ENCODE measurements around the gene COX7A2L. TPM values are rescaled to one million over a fixed set of nuclear protein-coding genes. Genes with fewer than 3 reads are reported as not detected.

The COX7A2L gene
- total and polyA plus RNA-seq, 9 of the 15 experiments (the other 6 are each of a cell fraction or from before 2014, with no cell fraction given): 118 to 481 (median 163) TPM

DNA sequence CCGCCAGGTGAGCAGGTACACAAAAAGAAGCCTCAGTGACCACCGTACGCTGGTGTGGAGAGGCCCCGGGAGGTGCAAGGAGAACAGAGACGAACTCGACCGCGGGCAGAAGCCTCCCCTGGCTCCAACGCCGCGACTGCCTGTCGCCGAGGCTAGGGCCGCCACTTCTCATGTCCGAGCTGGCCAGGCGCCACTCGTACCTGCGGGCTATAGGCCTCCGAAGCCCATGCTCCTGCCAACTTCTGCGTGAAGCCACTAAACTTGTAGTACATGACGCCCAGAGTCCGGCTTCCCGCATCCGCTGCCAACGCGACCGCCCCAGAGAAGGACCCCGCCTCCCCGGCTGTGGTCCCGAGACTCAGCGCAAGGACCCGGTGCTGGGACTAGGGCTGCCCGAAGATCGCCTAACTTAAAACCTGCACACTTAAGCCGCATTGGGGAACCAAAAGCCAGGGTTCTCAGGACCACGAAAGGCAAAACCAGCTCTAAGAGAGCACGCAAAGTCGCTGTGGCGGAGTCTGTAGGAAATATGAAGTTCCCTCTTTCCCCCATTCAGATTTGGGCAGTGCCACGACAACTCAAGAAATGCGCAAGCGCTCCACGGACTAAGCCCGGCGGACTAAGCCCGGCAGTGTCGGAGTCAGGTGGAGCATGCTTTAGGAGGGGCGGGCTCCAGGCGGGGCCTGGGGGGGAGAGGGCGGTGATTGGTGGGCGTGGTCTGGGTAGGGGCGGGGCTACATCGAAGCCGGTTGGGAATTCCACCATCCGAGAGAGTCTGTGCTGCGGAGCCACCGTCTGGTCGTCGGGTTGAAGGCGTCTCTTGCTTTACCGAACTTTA, at the start of gene COX7A2L (continued):
- TF ChIP-seq L3MBTL2 (IDR thresholded peaks at IDR 0.05) (peak; percentile 27), TEAD1 (CRISPR knock-in tag; IDR thresholded peaks at IDR 0.05) (peak in 1 of 2 experiments; percentile 62; a peak in 2 of 4 replicates), POLR2AphosphoS2 (IDR thresholded peaks at IDR 0.05; ENCODE audit: low read length) (no peak), NFE2 (IDR thresholded peaks at IDR 0.05; ENCODE audit: low read depth) (peak; percentile 97), EP400 (IDR thresholded peaks at IDR 0.05) (peak; percentile 88), KLF13 (tag; IDR thresholded peaks at IDR 0.05; ENCODE audit: borderline replicate concordance, low read depth) (peak; percentile 32; the same call in 1 of the 2 replicates), CBFB (CRISPR knock-in tag; IDR thresholded peaks at IDR 0.05) (peak; percentile 83; the same call in 1 of the 2 replicates), TAF1 (IDR thresholded peaks at IDR 0.05; ENCODE audit: control insufficient read depth, extremely low read depth, insufficient read depth, low read length, severe bottlenecking) (peak; percentile 70), POLR2AphosphoS5 (IDR thresholded peaks at IDR 0.05; ENCODE audit: control insufficient read depth, insufficient read depth, low read depth, low read length) (peak; percentile 84), NEUROD1 (IDR thresholded peaks at IDR 0.05; ENCODE audit: borderline replicate concordance, low read depth, low read length, partially characterized antibody) (peak; percentile 49), RHOXF2B (CRISPR knock-in tag; conservative IDR thresholded peaks at IDR 0.05) (no peak), GABPA (tag; conservative IDR thresholded peaks at IDR 0.05; ENCODE audit: low read depth) (0 out of 2 replicates have a peak, but pooled peaks have one; percentile 29), HCFC1 (IDR thresholded peaks at IDR 0.05; ENCODE audit: low read depth, low read length) (peak; percentile 73), CBX8 (IDR thresholded peaks at IDR 0.05; ENCODE audit: borderline replicate concordance, extremely low read depth, low read depth, low read length, poor library complexity, severe bottlenecking) (no peak), HNRNPLL (IDR thresholded peaks at IDR 0.05; ENCODE audit: low read depth, low read length, poor library complexity, severe bottlenecking) (peak; percentile 71), MTF1 (CRISPR knock-in tag; IDR thresholded peaks at IDR 0.05; ENCODE audit: borderline replicate concordance) (no peak), IRF1 (CRISPR knock-in tag; IDR thresholded peaks at IDR 0.05; ENCODE audit: borderline replicate concordance) (no peak), ESRRA (IDR thresholded peaks at IDR 0.05; ENCODE audit: borderline replicate concordance, low read depth) (peak; percentile 49), FOXK2 (conservative IDR thresholded peaks at IDR 0.05 in 1 of 2, IDR thresholded peaks at IDR 0.05 in 1 of 2; ENCODE audit: low read depth in 2 of 2) (peak in 1 of 2 experiments; percentile 40; a peak in 2 of 4 replicates), LCOR (CRISPR knock-in tag; IDR thresholded peaks at IDR 0.05) (peak; percentile 60; the same call in 1 of the 2 replicates), NFIC (IDR thresholded peaks at IDR 0.05) (peak; percentile 17; the same call in 1 of the 2 replicates), ZBTB7A (IDR thresholded peaks at IDR 0.05; ENCODE audit: borderline replicate concordance, control insufficient read depth, low read depth, low read length) (peak; percentile 41; the same call in 1 of the 2 replicates), SMAD1 (IDR thresholded peaks at IDR 0.05; ENCODE audit: low read depth, low read length, partially characterized antibody) (peak; percentile 52), POLR2A (conservative IDR thresholded peaks at IDR 0.05) (peak; percentile 86), ZFX (CRISPR knock-in tag; IDR thresholded peaks at IDR 0.05) (peak; percentile 63), BRD9 (IDR thresholded peaks at IDR 0.05; ENCODE audit: low read depth, partially characterized antibody) (no peak)
- TF ChIP-seq, protein P1, sequence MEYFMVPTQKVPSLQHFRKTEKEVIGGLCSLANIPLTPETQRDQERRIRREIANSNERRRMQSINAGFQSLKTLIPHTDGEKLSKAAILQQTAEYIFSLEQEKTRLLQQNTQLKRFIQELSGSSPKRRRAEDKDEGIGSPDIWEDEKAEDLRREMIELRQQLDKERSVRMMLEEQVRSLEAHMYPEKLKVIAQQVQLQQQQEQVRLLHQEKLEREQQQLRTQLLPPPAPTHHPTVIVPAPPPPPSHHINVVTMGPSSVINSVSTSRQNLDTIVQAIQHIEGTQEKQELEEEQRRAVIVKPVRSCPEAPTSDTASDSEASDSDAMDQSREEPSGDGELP (CRISPR knock-in tag; IDR thresholded peaks at IDR 0.05; ENCODE audit: borderline replicate concordance): peak; percentile 86
